Sigmoid colon (tissue), 7 donors: ENCODE data around the gene CACNA2D3. TPM values are rescaled to one million over a fixed set of nuclear protein-coding genes. Genes with fewer than 3 reads are reported as not detected.

Source experiments
- DNase-seq: peaks from one replicate; pipeline ENCODE4 v3.0.0-alpha.2; 2019
- H3K27ac ChIP-seq, 4 donors: fragments of 200-600 bp; sonication (generic); one replicate each; pipeline ENCODE4 v1.5.1; 2016 to 2019; ENCODE audit warnings: mild to moderate bottlenecking in 1 of 4
- H3K27me3 ChIP-seq, 3 donors: fragments of 200-600 bp; sonication (generic); one replicate each; pipeline ENCODE4 v1.5.1; 2019; ENCODE audit warnings: mild to moderate bottlenecking in 1 of 3
- H3K36me3 ChIP-seq, 4 donors: fragments of 200-600 bp; sonication (generic); one replicate each; pipeline ENCODE4 v1.5.1; 2016 to 2019
- H3K4me1 ChIP-seq, 4 donors: fragments of 200-600 bp; sonication (generic); one replicate each; pipeline ENCODE4 v1.5.1; 2017 to 2019
- H3K4me3 ChIP-seq, 4 donors: fragments of 200-600 bp; sonication (generic); one replicate each; pipeline ENCODE4 v1.5.1; 2017 to 2019; ENCODE audit warnings: mild to moderate bottlenecking in 2 of 4, moderate library complexity in 1 of 4
- H3K9me3 ChIP-seq, 4 donors: fragments of 200-600 bp in 3 of 4; sonication (generic) in 3 of 4; one replicate each; pipeline versions ENCODE4 v1.5.1 to v1.6.1; 2013 to 2019
- CTCF ChIP-seq, 4 experiments: fragments of 450-650 bp in 3 of 4; fragments of 200-600 bp in 1 of 4; IDR thresholded peaks; one replicate each; pipeline ENCODE4 v1.5.1; 2016 to 2019; ENCODE audit warnings: antibody characterized with exemption in 4 of 4, mild to moderate bottlenecking in 3 of 4, moderate library complexity in 2 of 4
- EP300 ChIP-seq, 4 donors: sonication (generic); formaldehyde crosslinking; IDR thresholded peaks; one replicate each; pipeline ENCODE4 v1.6.1; 2017; ENCODE audit warnings: antibody characterized with exemption in 4 of 4
- POLR2A ChIP-seq, 2 donors: fragments of 450-650 bp; IDR thresholded peaks; one replicate each; pipeline ENCODE4 v1.6.1; 2016; ENCODE audit warnings: antibody characterized with exemption in 2 of 2, mild to moderate bottlenecking in 2 of 2, moderate library complexity in 2 of 2
- POLR2AphosphoS5 ChIP-seq, 4 donors: sonication (generic); formaldehyde crosslinking; IDR thresholded peaks; one replicate each; pipeline ENCODE4 v1.6.1; 2017; ENCODE audit warnings: antibody characterized with exemption in 4 of 4
- WGBS, 2 donors: extraction: QIAGEN DNeasy Blood & Tissue Kit; methylation state at CpG; one replicate each; pipeline ENCODE4 v1.1.7; 2013; 5-methylcytosine and 5-hydroxymethylcytosine counted together
- intact Hi-C: fragments of 100-400 bp; cut with DNase I; formaldehyde crosslinking; loops from one replicate; pipeline ENCODE4 v1.15.1; 2023
- polyA plus RNA-seq, 3 donors: library from polyadenylated mRNA; stranded (reverse); fragments of 200-250 nt; gene quantifications; one replicate each; pipeline ENCODE4 v1.2.3, GENCODE V29; 2013
- total RNA-seq, 4 donors: library from RNA; depleted of rRNA; stranded (reverse); fragments of >200 nt; gene quantifications; one replicate each; pipeline ENCODE4 v1.1.0, GENCODE V29; 2016
- donor health status: healthy with polysubstance abuse.
- donor health status: Bipolar disorder and iron deficiency.
- donor health status: healthy.

CACNA2D3 gene
- total and polyA plus RNA-seq, 7 donors, result 0.32 to 10.2 (median 4.8) TPM; not detected in 1

- Histone ChIP-seq H3K4me1 (no peaks in the 10 kb centered on the region), H3K27ac (no peak overlapping the region), H3K4me3 (no peak overlapping the region), H3K36me3 (no peaks in the 10 kb centered on the region), H3K9me3 (no peaks in the 10 kb centered on the region), H3K27me3 (no peaks in the 10 kb centered on the region)
- intact Hi-C loops, result no loop called here
- DNase-seq, result no peak
- TF ChIP-seq CTCF (IDR thresholded peaks at IDR 0.05) (no peak), EP300 (IDR thresholded peaks at IDR 0.05) (no peak), POLR2AphosphoS5 (IDR thresholded peaks at IDR 0.05) (no peak), POLR2A (IDR thresholded peaks at IDR 0.05) (no peak)
- WGBS, 2 donors, result 77 to 80% methylated on average over 4 of the region's 4 CpGs
Measured at GRCh38 chr3:54511766-54512365, 389.5 kb downstream of the CACNA2D3 start.

- no peak overlapping the region for H3K4me3 ChIP-seq
- intact Hi-C loops, result no loop called here
- H3K36me3 ChIP-seq, result no peaks in the 10 kb centered on the region
- no peaks in the 10 kb centered on the region for H3K4me1 ChIP-seq
- no peak for DNase-seq
- no peaks in the 10 kb centered on the region for H3K9me3 ChIP-seq
- TF ChIP-seq CTCF (IDR thresholded peaks at IDR 0.05) (no peak), POLR2A (IDR thresholded peaks at IDR 0.05) (no peak), EP300 (IDR thresholded peaks at IDR 0.05) (no peak), POLR2AphosphoS5 (IDR thresholded peaks at IDR 0.05) (no peak)
- WGBS, 2 donors, result 89% methylated on average over 2 of the region's 2 CpGs
- no peak overlapping the region for H3K27ac ChIP-seq
- no peaks in the 10 kb centered on the region for H3K27me3 ChIP-seq
Measured at GRCh38 chr3:54514006-54514405, 391.7 kb downstream of the CACNA2D3 start.

GRCh38 chr3:54514416-54514815, 392.1 kb downstream of the CACNA2D3 start:
- 86 to 87% methylated on average over 6 of the region's 6 CpGs for WGBS, 2 donors
- Histone ChIP-seq H3K9me3 (no peaks in the 10 kb centered on the region), H3K27me3 (no peaks in the 10 kb centered on the region), H3K36me3 (no peaks in the 10 kb centered on the region), H3K27ac (no peak overlapping the region), H3K4me3 (no peak overlapping the region), H3K4me1 (no peaks in the 10 kb centered on the region)
- TF ChIP-seq POLR2AphosphoS5 (IDR thresholded peaks at IDR 0.05) (no peak), POLR2A (IDR thresholded peaks at IDR 0.05) (no peak), EP300 (IDR thresholded peaks at IDR 0.05) (no peak), CTCF (IDR thresholded peaks at IDR 0.05) (no peak)
- no peak for DNase-seq
- intact Hi-C loops, result no loop called here

GRCh38 chr3:54515441-54516213, 393.3 kb downstream of the CACNA2D3 start:
- no peaks in the 10 kb centered on the region for H3K4me1 ChIP-seq
- no peak for DNase-seq
- 67 to 75% methylated on average over 4 of the region's 4 CpGs for WGBS, 2 donors
- H3K4me3 ChIP-seq, result no peak overlapping the region
- intact Hi-C loops, result no loop called here
- H3K36me3 ChIP-seq, result no peaks in the 10 kb centered on the region
- no peak overlapping the region for H3K27ac ChIP-seq
- TF ChIP-seq CTCF (IDR thresholded peaks at IDR 0.05) (no peak), POLR2AphosphoS5 (IDR thresholded peaks at IDR 0.05) (no peak), POLR2A (IDR thresholded peaks at IDR 0.05) (no peak), EP300 (IDR thresholded peaks at IDR 0.05) (no peak)
- H3K27me3 ChIP-seq, result no peaks in the 10 kb centered on the region
- no peaks in the 10 kb centered on the region for H3K9me3 ChIP-seq
